Measurements from ENCODE around the gene ITGB4.
A peak's percentile ranks its signal among the peaks of the same experiment; 100 is the strongest.

ITGB4 gene
- total RNA-seq: 0.23 to 1.6 (median 0.50) reads per million in 18 experiments

GRCh38 chr17:75720656-75721462 lies at the start of gene ITGB4:
ITGB4 (plus strand) TSS chr17:75721459; CDS start chr17:75724704, 3,245 bp downstream.
- no peak for DNase-seq

- DNase-seq: no peak
These were observed 49.2 kb upstream of the ITGB4 start for GRCh38 chr17:75672011-75672410.

- no peak for DNase-seq
These were observed 47.8 kb upstream of the ITGB4 start for GRCh38 chr17:75673487-75673886.

GRCh38 chr17:75676461-75676860 lies 44.8 kb upstream of the ITGB4 start:
- DNase-seq: no peak

GRCh38 chr17:75679706-75680211 lies 41.5 kb upstream of the ITGB4 start:
- no peak for DNase-seq

- DNase-seq: no peak
These were observed 40.8 kb upstream of the ITGB4 start for GRCh38 chr17:75680431-75680830.

- no peak for DNase-seq
These were observed 40.0 kb upstream of the ITGB4 start for GRCh38 chr17:75681289-75681688.

- DNase-seq: no peak
These were observed 37.7 kb upstream of the ITGB4 start for GRCh38 chr17:75683583-75683982.

- no peak for DNase-seq
These were observed 37.0 kb upstream of the ITGB4 start for GRCh38 chr17:75684249-75684648.

- no peak for DNase-seq
These were observed 36.3 kb upstream of the ITGB4 start for GRCh38 chr17:75684924-75685323.

GRCh38 chr17:75685499-75685898 lies 35.8 kb upstream of the ITGB4 start:
- no peak for DNase-seq

- peak; percentile 44 to 45 for DNase-seq
These were observed 32.9 kb upstream of the ITGB4 start for GRCh38 chr17:75688209-75688825.

- DNase-seq: no peak
These were observed 31.8 kb upstream of the ITGB4 start for GRCh38 chr17:75689441-75689873.

GRCh38 chr17:75691371-75691791 lies 29.9 kb upstream of the ITGB4 start:
- no peak for DNase-seq

GRCh38 chr17:75691801-75692626 lies 29.2 kb upstream of the ITGB4 start:
- no peak for DNase-seq

GRCh38 chr17:75692976-75693375 lies 28.3 kb upstream of the ITGB4 start:
- no peak for DNase-seq

- no peak for DNase-seq
These were observed 27.5 kb upstream of the ITGB4 start for GRCh38 chr17:75693500-75694481.

GRCh38 chr17:75694536-75694935 lies 26.7 kb upstream of the ITGB4 start:
- no peak for DNase-seq

GRCh38 chr17:75695141-75695829 lies 26.0 kb upstream of the ITGB4 start:
- DNase-seq: no peak

- no peak for DNase-seq
These were observed 25.4 kb upstream of the ITGB4 start for GRCh38 chr17:75695830-75696271.
